ENCODE results near the gene LMLN.

DNA sequence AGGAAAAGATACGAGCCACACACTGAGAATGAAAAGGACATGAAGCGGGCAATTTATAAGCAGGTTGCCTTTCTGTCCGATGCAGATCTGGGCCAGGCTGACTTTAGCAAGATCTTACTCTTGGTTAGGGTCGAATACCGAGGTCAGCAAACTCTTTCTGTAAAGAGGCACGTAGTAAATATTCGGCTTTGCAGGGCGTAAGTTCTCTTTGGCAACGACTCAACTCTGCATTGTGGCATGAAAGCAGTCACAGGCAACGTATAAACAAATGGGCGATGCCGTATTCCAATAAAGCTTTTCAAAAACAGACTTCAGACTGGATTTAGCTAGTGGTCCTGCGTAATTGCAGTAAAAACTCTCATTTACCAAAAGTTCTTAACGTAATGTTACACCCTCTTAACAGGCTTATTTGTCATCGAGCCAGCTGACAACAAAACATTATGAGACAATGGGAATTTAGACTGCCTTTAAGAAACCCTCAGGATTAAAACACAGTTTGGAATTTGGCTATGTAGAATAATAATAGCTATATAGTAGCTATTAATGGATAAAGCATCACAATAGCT, 23.1 kb upstream of the LMLN start:
- TF ChIP-seq, protein P1, sequence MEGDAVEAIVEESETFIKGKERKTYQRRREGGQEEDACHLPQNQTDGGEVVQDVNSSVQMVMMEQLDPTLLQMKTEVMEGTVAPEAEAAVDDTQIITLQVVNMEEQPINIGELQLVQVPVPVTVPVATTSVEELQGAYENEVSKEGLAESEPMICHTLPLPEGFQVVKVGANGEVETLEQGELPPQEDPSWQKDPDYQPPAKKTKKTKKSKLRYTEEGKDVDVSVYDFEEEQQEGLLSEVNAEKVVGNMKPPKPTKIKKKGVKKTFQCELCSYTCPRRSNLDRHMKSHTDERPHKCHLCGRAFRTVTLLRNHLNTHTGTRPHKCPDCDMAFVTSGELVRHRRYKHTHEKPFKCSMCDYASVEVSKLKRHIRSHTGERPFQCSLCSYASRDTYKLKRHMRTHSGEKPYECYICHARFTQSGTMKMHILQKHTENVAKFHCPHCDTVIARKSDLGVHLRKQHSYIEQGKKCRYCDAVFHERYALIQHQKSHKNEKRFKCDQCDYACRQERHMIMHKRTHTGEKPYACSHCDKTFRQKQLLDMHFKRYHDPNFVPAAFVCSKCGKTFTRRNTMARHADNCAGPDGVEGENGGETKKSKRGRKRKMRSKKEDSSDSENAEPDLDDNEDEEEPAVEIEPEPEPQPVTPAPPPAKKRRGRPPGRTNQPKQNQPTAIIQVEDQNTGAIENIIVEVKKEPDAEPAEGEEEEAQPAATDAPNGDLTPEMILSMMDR (IDR thresholded peaks at IDR 0.05; ENCODE audit: insufficient read depth, low read length, poor library complexity, severe bottlenecking): no peak
- TF ChIP-seq EZH2phosphoT487 (conservative IDR thresholded peaks at IDR 0.05; ENCODE audit: low read length): no peak

Data from SU-DHL-6 (cell line).